ENCODE data around the gene CEP85L. TPM values are rescaled to one million over a fixed set of nuclear protein-coding genes. Genes with fewer than 3 reads are reported as not detected.

Gene CEP85L
- total RNA-seq, 4 donors from 2014 or later: 12.6 to 16.2 (median 13.4) TPM

- Histone ChIP-seq H3K9me3 (no peaks in the 10 kb centered on the region), H3K36me3 (peaks cover 0 to 40% (median 20%) of the 10 kb centered on the region in 4 donors), H3K4me1 (peaks cover 0 to 6% (median 1%) of the 10 kb centered on the region in 4 donors), H3K4me3 (no peak overlapping the region), H3K27ac (replicated peaks in 1 of 4) (no peak overlapping the region), H3K27me3 (no peaks in the 10 kb centered on the region)
- no peak for DNase-seq (ENCODE audit: extremely low spot score)
- intact Hi-C loops (cut with DNase I): no loop called here
- TF ChIP-seq CTCF (IDR thresholded peaks at IDR 0.05) (no peak), POLR2A (IDR thresholded peaks at IDR 0.05; ENCODE audit: low read depth) (no peak), POLR2AphosphoS5 (IDR thresholded peaks at IDR 0.05) (no peak), EP300 (IDR thresholded peaks at IDR 0.05) (no peak)
Measured at GRCh38 chr6:118467181-118467580, 184.2 kb downstream of the CEP85L start.

- no peaks in the 10 kb centered on the region for H3K27me3 ChIP-seq
- H3K27ac ChIP-seq (replicated peaks in 1 of 4): no peak overlapping the region
- DNase-seq (ENCODE audit: extremely low spot score): no peak
- WGBS: 95% methylated on average over 2 of the region's 2 CpGs
- no peak overlapping the region for H3K4me3 ChIP-seq
- H3K9me3 ChIP-seq: no peaks in the 10 kb centered on the region
- intact Hi-C loops (cut with DNase I): no loop called here
- peaks cover 0 to 40% (median 19%) of the 10 kb centered on the region in 4 donors for H3K36me3 ChIP-seq
- peaks cover 0 to 15% (median 4%) of the 10 kb centered on the region in 4 donors for H3K4me1 ChIP-seq
- TF ChIP-seq EP300 (IDR thresholded peaks at IDR 0.05) (no peak), POLR2AphosphoS5 (IDR thresholded peaks at IDR 0.05) (no peak), CTCF (IDR thresholded peaks at IDR 0.05) (no peak), POLR2A (IDR thresholded peaks at IDR 0.05; ENCODE audit: low read depth) (no peak)
Measured at GRCh38 chr6:118464620-118465019, 186.8 kb downstream of the CEP85L start.

- peaks cover 0 to 11% (median 4%) of the 10 kb centered on the region in 4 donors for H3K36me3 ChIP-seq
- H3K4me3 ChIP-seq: no peak overlapping the region
- H3K27ac ChIP-seq (replicated peaks in 1 of 4): no peak overlapping the region
- H3K27me3 ChIP-seq: no peaks in the 10 kb centered on the region
- H3K9me3 ChIP-seq: no peaks in the 10 kb centered on the region
- no peak for TF ChIP-seq POLR2A (IDR thresholded peaks at IDR 0.05; ENCODE audit: low read depth)
- TF ChIP-seq POLR2AphosphoS5 (IDR thresholded peaks at IDR 0.05): no peak
- no peak for TF ChIP-seq EP300 (IDR thresholded peaks at IDR 0.05)
- no peak for TF ChIP-seq CTCF (IDR thresholded peaks at IDR 0.05)
- peaks cover 0 to 10% (median 3%) of the 10 kb centered on the region in 4 donors for H3K4me1 ChIP-seq
- 88% methylated on average over 2 of the region's 2 CpGs for WGBS
- no peak for DNase-seq (ENCODE audit: extremely low spot score)
- intact Hi-C loops (cut with DNase I): no loop called here
Measured at GRCh38 chr6:118460958-118461470, 190.4 kb downstream of the CEP85L start.

GRCh38 chr6:118456982-118457381 lies 194.4 kb downstream of the CEP85L start:
- H3K4me1 ChIP-seq: peaks cover 0 to 10% (median 3%) of the 10 kb centered on the region in 4 donors
- H3K4me3 ChIP-seq: no peak overlapping the region
- no peak for DNase-seq (ENCODE audit: extremely low spot score)
- WGBS: 64% methylated on average over 1 of the region's 1 CpG
- intact Hi-C loops (cut with DNase I): no loop called here
- TF ChIP-seq POLR2AphosphoS5 (IDR thresholded peaks at IDR 0.05) (no peak), EP300 (IDR thresholded peaks at IDR 0.05) (no peak), CTCF (IDR thresholded peaks at IDR 0.05) (no peak), POLR2A (IDR thresholded peaks at IDR 0.05; ENCODE audit: low read depth) (no peak)
- H3K9me3 ChIP-seq: peaks cover 0 to 26% (median 17%) of the 10 kb centered on the region in 4 donors
- H3K36me3 ChIP-seq: no peaks in the 10 kb centered on the region
- no peak overlapping the region for H3K27ac ChIP-seq (replicated peaks in 1 of 4)
- H3K27me3 ChIP-seq: no peaks in the 10 kb centered on the region

GRCh38 chr6:118451839-118452238 lies 199.6 kb downstream of the CEP85L start:
- H3K36me3 ChIP-seq: no peaks in the 10 kb centered on the region
- TF ChIP-seq POLR2A (IDR thresholded peaks at IDR 0.05; ENCODE audit: low read depth): no peak
- no peak for TF ChIP-seq CTCF (IDR thresholded peaks at IDR 0.05)
- TF ChIP-seq POLR2AphosphoS5 (IDR thresholded peaks at IDR 0.05): no peak
- TF ChIP-seq EP300 (IDR thresholded peaks at IDR 0.05): no peak
- intact Hi-C loops (cut with DNase I): no loop called here
- DNase-seq (ENCODE audit: extremely low spot score): no peak
- no peaks in the 10 kb centered on the region for H3K4me1 ChIP-seq
- no peak overlapping the region for H3K4me3 ChIP-seq
- H3K27ac ChIP-seq (replicated peaks in 1 of 4): no peak overlapping the region
- no peaks in the 10 kb centered on the region for H3K27me3 ChIP-seq
- peaks cover 0 to 50% (median 36%) of the 10 kb centered on the region in 4 donors for H3K9me3 ChIP-seq
